KMS-11 (cell line): Measurements from ENCODE around the gene COLEC12.
"Not testable (repeated sequence)": the region's sequence is repeated elsewhere in the genome, so short reads cannot be mapped to it uniquely, and the experiment has no call there.

Source experiments
- H2AFZ ChIP-seq: fragments of 200-600 bp; sonication (generic); 2 replicates; pipeline ENCODE4 v1.6.1; 2016; ENCODE audit warnings: antibody characterized with exemption, mixed run types, low read depth
- H3K27ac ChIP-seq: fragments of 200-600 bp; sonication (generic); 2 replicates; pipeline ENCODE4 v1.6.1; 2016; ENCODE audit warnings: mild to moderate bottlenecking, mixed run types
- H3K27me3 ChIP-seq: fragments of 200-600 bp; sonication (generic); 2 replicates; pipeline ENCODE4 v1.6.1; 2017; ENCODE audit warnings: mild to moderate bottlenecking, low read depth, mixed run types, moderate library complexity; ENCODE audit not compliant: insufficient read depth
- H3K36me3 ChIP-seq: fragments of 200-600 bp; sonication (generic); 2 replicates; pipeline ENCODE4 v1.6.1; 2017; ENCODE audit warnings: mild to moderate bottlenecking, mixed run types; ENCODE audit not compliant: insufficient read depth
- H3K4me1 ChIP-seq: fragments of 200-600 bp; sonication (generic); 2 replicates; pipeline ENCODE4 v1.6.1; 2016; ENCODE audit warnings: mild to moderate bottlenecking, low read depth, mixed run types; ENCODE audit not compliant: poor library complexity, severe bottlenecking
- H3K4me2 ChIP-seq: fragments of 200-600 bp; sonication (generic); 2 replicates; pipeline ENCODE4 v1.7.0; 2016; ENCODE audit warnings: mild to moderate bottlenecking, mixed run types
- H3K4me3 ChIP-seq: fragments of 200-600 bp; sonication (generic); IDR thresholded peaks from 2 replicates; pipeline ENCODE4 v1.6.1; 2017; ENCODE audit warnings: low read depth, low read length, mixed read lengths; ENCODE audit not compliant: insufficient read depth
- H3K79me2 ChIP-seq: fragments of 200-600 bp; sonication (generic); 2 replicates; pipeline ENCODE4 v1.6.1; 2016; ENCODE audit warnings: low read depth, mixed run types; ENCODE audit not compliant: insufficient read depth
- H3K9ac ChIP-seq: fragments of 200-600 bp; sonication (generic); 2 replicates; pipeline ENCODE4 v1.6.1; 2016; ENCODE audit warnings: mild to moderate bottlenecking, mixed run types
- H4K20me1 ChIP-seq: fragments of 200-600 bp; sonication (generic); 2 replicates; pipeline ENCODE4 v1.6.1; 2016; ENCODE audit warnings: mild to moderate bottlenecking, mixed run types; ENCODE audit not compliant: insufficient read depth
- CTCF ChIP-seq: fragments of 200-600 bp; sonication (generic); conservative IDR thresholded peaks from 2 replicates; pipeline ENCODE4 v1.6.1; 2017; ENCODE audit warnings: low read depth, mild to moderate bottlenecking, antibody characterized with exemption, low read length, moderate library complexity, mixed read lengths

Gene COLEC12

DNA sequence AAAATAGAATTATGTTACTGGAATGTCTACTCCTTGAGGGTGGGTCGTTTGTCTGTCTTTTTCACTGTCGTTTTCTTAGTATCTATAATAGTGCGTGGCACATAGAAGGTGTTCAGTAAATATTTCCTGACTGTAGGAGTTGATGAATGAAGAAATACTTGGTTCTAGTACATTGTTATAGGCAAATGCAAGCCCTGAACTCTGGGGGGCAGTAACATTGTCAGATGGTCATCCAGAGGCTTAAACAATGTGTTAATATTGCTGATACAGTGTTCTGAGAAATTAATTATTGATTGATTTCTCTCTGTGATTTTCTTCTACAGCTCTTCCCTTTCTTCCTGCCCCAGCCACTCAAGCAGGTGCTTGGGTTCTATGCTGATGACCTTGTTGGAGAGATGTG is 208.2 kb downstream of the COLEC12 start:
- Histone ChIP-seq H3K4me2 (no peak overlapping the region), H4K20me1 (no peaks in the 10 kb centered on the region), H3K36me3 (no peaks in the 10 kb centered on the region), H3K27me3 (no peaks in the 10 kb centered on the region), H3K4me3 (no peak overlapping the region), H3K9ac (no peak overlapping the region), H3K27ac (no peak overlapping the region), H2AFZ (no peak overlapping the region), H3K4me1 (no peaks in the 10 kb centered on the region), H3K79me2 (no peaks in the 10 kb centered on the region)
- no peak for TF ChIP-seq CTCF

DNA sequence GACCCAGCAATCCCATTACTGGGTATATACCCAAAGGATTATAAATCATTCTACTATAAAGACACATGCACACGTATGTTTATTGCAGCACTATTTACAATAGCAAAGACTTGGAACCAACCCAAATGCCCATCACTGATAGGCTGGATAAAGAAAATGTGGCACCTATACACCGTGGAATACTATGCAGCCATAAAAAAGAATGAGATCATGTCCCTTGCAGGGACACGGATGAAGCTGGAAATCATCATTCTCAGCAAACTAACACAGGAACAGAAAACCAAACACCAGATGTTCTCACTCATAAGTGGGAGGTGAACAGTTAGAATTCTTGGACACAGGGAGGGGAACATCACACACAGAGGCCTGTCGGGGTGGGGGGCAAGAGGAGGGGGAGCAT is 210.5 kb downstream of the COLEC12 start:
- H3K27ac ChIP-seq, H3K27me3 ChIP-seq: not testable (repeated sequence)

DNA sequence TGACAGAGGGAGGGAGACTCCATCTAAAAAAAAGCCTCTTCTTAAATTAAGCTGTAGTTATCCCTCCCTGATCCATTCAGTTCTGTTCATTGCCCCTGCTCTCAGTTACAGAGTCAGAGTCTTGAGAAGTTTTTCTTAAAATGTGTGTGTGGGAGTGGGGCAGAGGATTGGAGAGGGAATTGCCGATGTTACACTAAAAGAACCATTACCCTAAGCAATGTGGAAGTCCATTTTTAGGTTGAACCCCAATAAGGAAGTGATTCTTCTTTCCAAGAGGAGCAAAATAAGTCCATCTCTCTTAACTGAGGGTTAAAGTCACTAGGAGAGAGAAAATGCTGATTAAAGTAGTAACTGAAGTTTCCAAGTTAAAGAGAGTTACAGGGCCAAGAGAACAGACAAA is 211.5 kb downstream of the COLEC12 start:
- Histone ChIP-seq H3K9ac (no peak overlapping the region), H3K4me3 (no peak overlapping the region), H3K4me1 (no peaks in the 10 kb centered on the region), H2AFZ (no peak overlapping the region), H3K36me3 (no peaks in the 10 kb centered on the region), H3K27ac (no peak overlapping the region), H3K79me2 (no peaks in the 10 kb centered on the region), H4K20me1 (no peaks in the 10 kb centered on the region), H3K27me3 (no peaks in the 10 kb centered on the region), H3K4me2 (no peak overlapping the region)
- no peak for TF ChIP-seq CTCF

More for the DNA sequence above, 210.5 kb downstream of the COLEC12 start:
- H3K79me2 ChIP-seq, H3K9ac ChIP-seq, H3K36me3 ChIP-seq, H3K4me2 ChIP-seq, H3K4me3 ChIP-seq, H4K20me1 ChIP-seq, H3K4me1 ChIP-seq, H2AFZ ChIP-seq: not testable (repeated sequence)

DNA sequence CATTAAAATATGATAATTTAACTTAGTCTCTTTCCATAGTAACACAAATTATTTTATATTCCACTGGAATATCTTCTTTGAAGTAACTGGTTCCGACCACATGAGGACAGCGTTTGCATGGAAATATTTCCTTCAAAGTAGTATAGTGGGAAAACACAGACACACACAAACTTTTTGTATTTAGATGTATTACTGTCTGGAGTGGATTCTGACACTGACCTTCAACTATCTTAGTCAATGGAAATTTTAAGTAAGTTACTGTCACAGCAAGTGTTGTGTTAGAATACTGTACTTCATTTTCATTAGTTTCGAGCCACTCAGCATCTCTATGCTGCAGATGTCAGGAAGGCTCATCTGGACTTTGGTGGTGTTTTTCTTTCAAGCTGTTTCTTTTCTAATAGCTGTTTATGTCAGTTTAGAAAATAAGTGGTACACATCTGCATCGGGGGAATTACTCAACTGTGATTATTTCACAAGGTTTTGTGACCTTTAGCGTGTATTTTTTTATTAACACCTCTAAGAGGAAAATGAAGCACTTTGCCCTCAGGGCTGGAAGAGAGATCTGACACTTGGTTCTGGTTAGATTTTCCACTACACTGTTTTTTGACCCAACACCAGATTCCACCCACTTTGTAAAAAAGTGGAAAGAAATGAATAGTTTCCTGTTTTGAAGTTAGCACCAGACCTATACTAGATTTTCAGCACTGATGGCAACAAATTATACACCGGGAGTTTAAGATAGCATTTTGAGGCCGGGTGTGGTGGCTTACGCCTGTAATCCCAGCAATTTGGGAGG is 213.8 kb downstream of the COLEC12 start:
- H3K27me3 ChIP-seq: no peaks in the 10 kb centered on the region
- no peak overlapping the region for H2AFZ ChIP-seq
- H4K20me1 ChIP-seq: no peaks in the 10 kb centered on the region
- H3K27ac ChIP-seq: no peak overlapping the region
- H3K79me2 ChIP-seq: no peaks in the 10 kb centered on the region
- no peak for TF ChIP-seq CTCF
- no peak overlapping the region for H3K4me3 ChIP-seq
- no peaks in the 10 kb centered on the region for H3K36me3 ChIP-seq
- H3K4me2 ChIP-seq: no peak overlapping the region
- H3K4me1 ChIP-seq: no peaks in the 10 kb centered on the region
- no peak overlapping the region for H3K9ac ChIP-seq

GRCh38 chr18:285817-286216 is 214.7 kb downstream of the COLEC12 start:
- Histone ChIP-seq H2AFZ (no peak overlapping the region), H3K36me3 (no peaks in the 10 kb centered on the region), H4K20me1 (no peaks in the 10 kb centered on the region), H3K27ac (no peak overlapping the region), H3K4me3 (no peak overlapping the region), H3K79me2 (no peaks in the 10 kb centered on the region), H3K27me3 (no peaks in the 10 kb centered on the region), H3K4me1 (no peaks in the 10 kb centered on the region), H3K4me2 (no peak overlapping the region), H3K9ac (no peak overlapping the region)
- TF ChIP-seq CTCF: no peak
